Smooth muscle cell of the umbilical artery (primary cell): ENCODE data around the gene ZNF182. TPM values are rescaled to one million over a fixed set of nuclear protein-coding genes. Genes with fewer than 3 reads are reported as not detected.

Experiments
- total RNA-seq: library from RNA; depleted of rRNA; stranded (reverse); fragments of >200 nt; gene quantifications from 2 replicates; pipeline ENCODE4 v1.2.3, GENCODE V29; 2014

Gene ZNF182
- 3.3 and 3.6 TPM in 2 replicates for total RNA-seq

GRCh38 chrX:48003758-48004457 lies at the start of gene ZNF182:
ZNF182 (minus strand) TSS chrX:48003989; CDS start chrX:48002609, 1,380 bp downstream.

GRCh38 chrX:48006688-48007087 lies 2.9 kb upstream of the ZNF182 start, which contains the start of gene SPACA5:
SPACA5 (plus strand) TSS chrX:48006988; CDS start chrX:48007803, 815 bp downstream.

Other genes with a start within 250 kb of the ZNF182 start
- gene ZNF81, start 167.1 kb downstream of the ZNF182 start, total RNA-seq = 8.0 and 9.2 TPM in 2 replicates
- not detected in 2 replicates for gene SPACA5, start 3.0 kb upstream of the ZNF182 start, total RNA-seq
- gene ZNF630, start 67.7 kb upstream of the ZNF182 start, total RNA-seq = 0.97 and 1.5 TPM in 2 replicates
- gene SPACA5B, start 126.6 kb upstream of the ZNF182 start, total RNA-seq = not detected in 2 replicates
- gene SSX5, start 192.8 kb upstream of the ZNF182 start, total RNA-seq = not detected in 2 replicates